ENCODE data around the gene ALDH1A2. TPM values are rescaled to one million over a fixed set of nuclear protein-coding genes. Genes with fewer than 3 reads are reported as not detected.

ALDH1A2 gene
- total RNA-seq, 2 donors from 2014 or later: 38.7 to 47.8 TPM

DNA sequence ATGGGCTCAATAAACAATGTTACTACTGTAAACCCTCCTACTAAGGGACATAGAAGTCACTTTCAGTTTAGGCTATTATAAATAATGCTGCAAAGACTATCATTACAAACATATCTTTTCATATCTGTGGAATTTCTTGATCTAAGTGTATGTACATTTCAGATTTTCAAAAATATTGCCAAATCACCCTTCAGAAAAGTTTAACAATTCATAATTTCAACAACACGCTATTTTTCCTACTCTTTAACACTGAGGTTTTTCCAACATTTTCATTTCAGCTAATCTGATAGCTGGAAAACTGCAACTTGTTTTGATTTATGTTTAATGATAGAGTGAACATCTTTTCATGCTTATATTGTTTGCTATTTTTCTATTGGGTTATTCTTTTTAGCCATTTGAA, 69.0 kb downstream of the ALDH1A2 start:
- Histone ChIP-seq H3K4me3 (no peak overlapping the region), H3K4me1 (no peaks in the 10 kb centered on the region), H3K36me3 (no peaks in the 10 kb centered on the region), H3K27me3 (no peaks in the 10 kb centered on the region), H3K27ac (no peak overlapping the region), H3K9me3 (no peaks in the 10 kb centered on the region)
- no peak for DNase-seq (ENCODE audit: low spot score)
- TF ChIP-seq, protein P1, sequence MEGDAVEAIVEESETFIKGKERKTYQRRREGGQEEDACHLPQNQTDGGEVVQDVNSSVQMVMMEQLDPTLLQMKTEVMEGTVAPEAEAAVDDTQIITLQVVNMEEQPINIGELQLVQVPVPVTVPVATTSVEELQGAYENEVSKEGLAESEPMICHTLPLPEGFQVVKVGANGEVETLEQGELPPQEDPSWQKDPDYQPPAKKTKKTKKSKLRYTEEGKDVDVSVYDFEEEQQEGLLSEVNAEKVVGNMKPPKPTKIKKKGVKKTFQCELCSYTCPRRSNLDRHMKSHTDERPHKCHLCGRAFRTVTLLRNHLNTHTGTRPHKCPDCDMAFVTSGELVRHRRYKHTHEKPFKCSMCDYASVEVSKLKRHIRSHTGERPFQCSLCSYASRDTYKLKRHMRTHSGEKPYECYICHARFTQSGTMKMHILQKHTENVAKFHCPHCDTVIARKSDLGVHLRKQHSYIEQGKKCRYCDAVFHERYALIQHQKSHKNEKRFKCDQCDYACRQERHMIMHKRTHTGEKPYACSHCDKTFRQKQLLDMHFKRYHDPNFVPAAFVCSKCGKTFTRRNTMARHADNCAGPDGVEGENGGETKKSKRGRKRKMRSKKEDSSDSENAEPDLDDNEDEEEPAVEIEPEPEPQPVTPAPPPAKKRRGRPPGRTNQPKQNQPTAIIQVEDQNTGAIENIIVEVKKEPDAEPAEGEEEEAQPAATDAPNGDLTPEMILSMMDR (IDR thresholded peaks at IDR 0.05): no peak

DNA sequence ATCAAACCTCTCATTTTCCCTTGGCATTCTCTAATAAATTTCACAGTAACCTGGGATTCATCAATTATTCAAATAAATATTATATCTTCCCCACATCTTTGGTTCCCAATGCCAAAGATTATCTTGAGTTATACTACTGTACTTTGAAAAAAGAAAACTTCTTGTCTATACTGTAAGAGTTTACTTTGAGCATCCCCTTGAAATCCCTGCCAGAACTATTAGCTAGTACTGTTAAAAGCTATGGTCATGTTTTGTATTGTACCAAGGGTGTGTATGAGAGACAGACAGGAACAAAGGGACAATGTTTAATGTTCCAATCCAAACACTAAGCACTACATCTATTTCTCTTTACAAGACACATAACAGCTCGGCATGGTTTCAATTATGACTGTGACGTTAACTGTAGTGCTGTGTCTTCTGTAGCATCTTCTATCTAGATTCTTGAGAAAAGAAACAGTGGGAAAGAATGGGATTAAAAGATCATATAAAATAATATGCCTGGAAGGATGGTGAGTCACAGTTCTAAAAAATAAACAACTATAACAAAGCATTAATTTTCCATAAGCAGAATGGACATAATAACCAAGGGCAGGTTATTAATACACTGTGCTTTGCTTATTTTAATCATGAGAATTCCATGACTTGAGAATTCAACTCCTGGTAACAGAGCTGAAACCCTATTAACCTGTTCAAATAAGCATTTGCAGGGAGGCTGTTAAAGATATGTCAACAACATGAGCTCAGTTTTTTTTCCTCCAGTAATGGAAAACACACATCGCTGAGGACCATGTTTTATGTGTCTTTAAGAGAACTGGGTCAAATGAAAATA, 71.1 kb downstream of the ALDH1A2 start:
- H3K36me3 ChIP-seq: no peaks in the 10 kb centered on the region
- H3K27me3 ChIP-seq: no peaks in the 10 kb centered on the region
- no peak for DNase-seq (ENCODE audit: low spot score)
- TF ChIP-seq, protein P1 (IDR thresholded peaks at IDR 0.05): no peak
- no peaks in the 10 kb centered on the region for H3K4me1 ChIP-seq
- H3K9me3 ChIP-seq: no peaks in the 10 kb centered on the region
- H3K4me3 ChIP-seq: no peak overlapping the region
- H3K27ac ChIP-seq: no peak overlapping the region

DNA sequence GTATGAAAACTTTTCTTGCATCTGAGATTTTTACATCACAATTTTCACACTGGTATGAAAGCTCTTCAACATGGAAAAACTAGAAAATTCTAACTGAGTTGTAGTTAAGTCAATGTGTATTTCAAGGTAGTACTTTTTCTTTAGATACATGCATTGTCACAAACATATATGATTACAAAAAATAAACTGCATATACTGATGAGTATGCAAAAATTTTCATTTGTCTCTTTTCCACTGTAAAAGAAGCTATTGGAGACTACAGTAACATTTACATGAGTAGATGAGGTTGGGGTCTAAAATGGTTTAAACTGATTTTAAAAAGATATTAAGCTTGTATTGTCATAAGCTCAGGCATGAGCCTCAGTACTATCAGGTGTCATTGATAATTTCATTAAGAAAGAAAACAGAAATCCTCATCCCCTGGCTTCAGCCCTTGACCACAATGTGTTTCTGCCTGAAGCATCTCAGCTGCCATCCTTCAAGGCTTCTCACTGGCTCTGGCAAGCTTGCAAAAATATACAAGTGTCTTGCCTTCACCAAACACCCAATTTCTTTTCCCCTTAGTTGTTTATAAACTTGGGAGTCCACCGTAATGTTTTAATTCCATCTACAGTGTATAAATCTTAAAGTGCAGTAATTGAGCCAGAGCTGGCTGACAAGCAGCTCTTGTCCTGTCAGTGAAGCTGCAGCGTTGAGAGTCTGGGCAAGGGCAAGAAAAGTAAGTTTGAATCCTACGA, 71.9 kb downstream of the ALDH1A2 start:
- no peaks in the 10 kb centered on the region for H3K9me3 ChIP-seq
- H3K36me3 ChIP-seq: no peaks in the 10 kb centered on the region
- no peaks in the 10 kb centered on the region for H3K27me3 ChIP-seq
- no peaks in the 10 kb centered on the region for H3K4me1 ChIP-seq
- H3K27ac ChIP-seq: no peak overlapping the region
- TF ChIP-seq, protein P1 (IDR thresholded peaks at IDR 0.05): no peak
- DNase-seq (ENCODE audit: low spot score): no peak
- H3K4me3 ChIP-seq: no peak overlapping the region

DNA sequence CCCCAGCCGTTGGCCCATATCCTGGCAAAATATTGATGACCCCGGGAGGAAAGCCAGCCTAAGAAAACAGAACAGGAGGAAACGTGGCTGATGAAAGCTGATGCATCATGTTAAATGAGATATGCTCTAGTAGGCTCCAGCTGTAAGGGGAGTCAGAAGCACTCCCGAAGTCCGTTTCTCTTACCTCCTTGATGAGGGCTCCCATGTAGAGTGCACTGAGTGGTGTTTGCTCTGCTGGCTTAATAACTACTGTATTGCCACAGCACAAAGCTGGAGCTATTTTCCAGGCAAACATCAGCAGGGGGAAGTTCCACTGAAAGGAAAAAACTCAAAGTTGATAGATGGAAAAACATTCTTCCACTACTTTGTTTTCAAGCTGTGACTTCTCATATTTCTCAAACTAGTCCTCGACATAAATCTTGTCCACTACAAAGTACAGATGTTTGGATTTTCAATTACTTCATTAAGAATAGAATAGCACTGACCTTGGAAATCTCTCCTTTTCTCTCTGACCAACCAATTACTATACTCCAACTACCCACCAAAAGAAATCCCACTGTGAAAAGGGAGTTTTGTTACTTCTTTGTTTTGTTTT, 72.7 kb downstream of the ALDH1A2 start:
- no peaks in the 10 kb centered on the region for H3K27me3 ChIP-seq
- H3K4me1 ChIP-seq: no peaks in the 10 kb centered on the region
- H3K4me3 ChIP-seq: no peak overlapping the region
- no peaks in the 10 kb centered on the region for H3K9me3 ChIP-seq
- TF ChIP-seq, protein P1 (IDR thresholded peaks at IDR 0.05): no peak
- DNase-seq (ENCODE audit: low spot score): no peak
- H3K36me3 ChIP-seq: no peaks in the 10 kb centered on the region
- no peak overlapping the region for H3K27ac ChIP-seq

DNA sequence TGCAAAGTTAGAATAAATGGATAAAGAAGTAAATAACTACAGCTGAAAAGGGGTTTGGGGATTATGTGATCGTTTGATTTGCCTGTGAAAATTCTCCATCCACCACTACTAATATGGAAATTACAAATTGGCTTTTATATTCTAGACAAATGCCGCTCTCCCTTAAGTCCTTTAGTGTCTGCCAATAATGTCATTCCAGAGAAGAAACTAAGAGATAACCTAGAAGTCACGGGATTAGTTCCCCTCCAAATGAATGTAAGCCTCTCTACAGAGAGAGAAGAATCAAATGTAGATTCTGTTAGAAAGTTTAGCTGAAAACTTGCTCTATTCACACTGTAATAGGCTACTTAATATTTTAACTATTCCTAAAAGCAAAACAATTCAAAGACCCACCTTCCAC, 92.0 kb downstream of the ALDH1A2 start:
- TF ChIP-seq, protein P1 (IDR thresholded peaks at IDR 0.05): no peak
- Histone ChIP-seq H3K4me3 (no peak overlapping the region), H3K9me3 (no peaks in the 10 kb centered on the region), H3K27me3 (no peaks in the 10 kb centered on the region), H3K27ac (no peak overlapping the region), H3K36me3 (no peaks in the 10 kb centered on the region), H3K4me1 (no peaks in the 10 kb centered on the region)
- DNase-seq (ENCODE audit: low spot score): no peak
